MM.1S (cell line): ENCODE measurements around the gene MFNG.

Source experiments
- DNase-seq: peaks from one replicate; pipeline ENCODE4 v3.0.0-alpha.2; 2015
- H2AFZ ChIP-seq: fragments of 300-600 bp; sonication (generic); 2 replicates; pipeline ENCODE4 v1.6.0; 2016; ENCODE audit warnings: antibody characterized with exemption, low read length
- H3F3A ChIP-seq: fragments of 300-600 bp; sonication (generic); 2 replicates; pipeline ENCODE4 v1.6.1; 2016; ENCODE audit warnings: mild to moderate bottlenecking, antibody characterized with exemption, low read length, moderate library complexity, mixed read lengths; ENCODE audit not compliant: insufficient read depth
- H3K27ac ChIP-seq: fragments of 300-600 bp; sonication (generic); 2 replicates; pipeline ENCODE4 v1.5.1; 2016; ENCODE audit warnings: mild to moderate bottlenecking, low read length
- H3K27me3 ChIP-seq: fragments of 300-600 bp; sonication (generic); replicated peaks from 2 replicates; pipeline ENCODE4 v1.6.0; 2016; ENCODE audit warnings: low read length; ENCODE audit not compliant: insufficient read depth
- H3K36me3 ChIP-seq: fragments of 300-600 bp; sonication (generic); replicated peaks from 2 replicates; pipeline ENCODE4 v1.6.1; 2016; ENCODE audit warnings: mild to moderate bottlenecking, low read length, mixed read lengths; ENCODE audit not compliant: insufficient read depth
- H3K4me1 ChIP-seq: fragments of 300-600 bp; sonication (generic); 2 replicates; pipeline ENCODE4 v1.6.1; 2016; ENCODE audit warnings: low read length, mixed read lengths
- H3K4me2 ChIP-seq: fragments of 300-600 bp; sonication (generic); 2 replicates; pipeline ENCODE4 v1.6.0; 2016; ENCODE audit warnings: low read depth, low read length
- H3K4me3 ChIP-seq: fragments of 300-600 bp; sonication (generic); 2 replicates; pipeline ENCODE4 v1.5.1; 2016; ENCODE audit warnings: low read length, mixed read lengths
- H3K79me2 ChIP-seq: fragments of 300-600 bp; sonication (generic); 2 replicates; pipeline ENCODE4 v1.6.1; 2016; ENCODE audit warnings: mixed run types, low read length, mixed read lengths
- H3K9ac ChIP-seq: fragments of 300-600 bp; sonication (generic); 2 replicates; pipeline ENCODE4 v1.6.1; 2016; ENCODE audit warnings: low read length, mixed read lengths
- H3K9me2 ChIP-seq: fragments of 300-600 bp; sonication (generic); replicated peaks from 2 replicates; pipeline ENCODE4 v1.6.1; 2016; ENCODE audit warnings: mild to moderate bottlenecking, low read length, mixed read lengths; ENCODE audit not compliant: insufficient read depth
- H3K9me3 ChIP-seq: fragments of 300-600 bp; sonication (generic); replicated peaks from 2 replicates; pipeline ENCODE4 v1.6.1; 2016; ENCODE audit warnings: mild to moderate bottlenecking, low read length, mixed read lengths; ENCODE audit not compliant: insufficient read depth
- H4K20me1 ChIP-seq: fragments of 300-600 bp; sonication (generic); 2 replicates; pipeline ENCODE4 v1.6.1; 2016; ENCODE audit warnings: mild to moderate bottlenecking, low read length, moderate library complexity, mixed read lengths; ENCODE audit not compliant: insufficient read depth
- CTCF ChIP-seq: fragments of 300-600 bp; sonication (generic); IDR thresholded peaks from 2 replicates; pipeline ENCODE4 v1.5.1; 2016; ENCODE audit warnings: antibody characterized with exemption, low read length, mixed read lengths
- EZH2 ChIP-seq: fragments of 300-600 bp; sonication (generic); optimal IDR thresholded peaks from 2 replicates; pipeline ENCODE3; 2017; ENCODE audit warnings: low read depth, mild to moderate bottlenecking, antibody characterized with exemption, low read length, mixed read lengths
- EZH2phosphoT487 ChIP-seq: fragments of 300-600 bp; sonication (generic); IDR thresholded peaks from 2 replicates; pipeline ENCODE4 v1.6.1; 2018; ENCODE audit warnings: antibody characterized with exemption, low read length

Gene MFNG

GRCh38 chr22:37497062-37497599 is 10.9 kb upstream of the MFNG start:
- DNase-seq = no peak
- H3K9ac ChIP-seq = no peak overlapping the region
- no peak for TF ChIP-seq CTCF
- TF ChIP-seq EZH2 = no peak
- no peak for TF ChIP-seq EZH2phosphoT487
- H3K79me2 ChIP-seq = no peaks in the 10 kb centered on the region
- no peaks in the 10 kb centered on the region for H3K36me3 ChIP-seq
- H4K20me1 ChIP-seq = no peaks in the 10 kb centered on the region
- H3K9me3 ChIP-seq = no peaks in the 10 kb centered on the region
- H3K9me2 ChIP-seq = no peaks in the 10 kb centered on the region
- H3K4me1 ChIP-seq = peaks cover 10% of the 10 kb centered on the region
- no peak overlapping the region for H2AFZ ChIP-seq
- H3K4me2 ChIP-seq = no peak overlapping the region
- no peak overlapping the region for H3K27ac ChIP-seq
- peaks cover 72% of the 10 kb centered on the region for H3K27me3 ChIP-seq
- H3K4me3 ChIP-seq = no peak overlapping the region
- no peaks in the 10 kb centered on the region for H3F3A ChIP-seq

DNA sequence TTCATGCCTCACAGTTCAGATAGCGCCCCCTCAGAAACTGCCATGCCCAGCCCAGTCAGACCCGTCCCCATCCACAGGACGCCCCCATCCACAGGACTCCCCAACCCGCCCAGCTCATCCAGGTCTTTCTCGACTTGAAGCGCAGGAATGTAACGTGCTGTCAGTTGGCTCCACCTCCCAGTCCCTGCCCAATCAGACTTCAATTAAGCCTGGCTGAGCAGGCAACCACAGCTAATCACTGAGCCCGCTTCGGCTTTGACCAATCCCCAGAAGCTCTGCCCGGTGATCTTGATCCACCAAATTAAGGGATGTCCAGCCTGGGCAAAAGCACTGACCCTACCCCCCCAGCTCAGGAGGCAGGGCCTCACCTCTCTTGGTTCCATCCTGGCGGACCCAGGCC is 10.5 kb upstream of the MFNG start:
- Histone ChIP-seq H3K27ac (no peak overlapping the region), H3K4me1 (peaks cover 10% of the 10 kb centered on the region), H3K4me2 (no peak overlapping the region), H3K27me3 (peaks cover 72% of the 10 kb centered on the region), H2AFZ (no peak overlapping the region), H3K9me2 (no peaks in the 10 kb centered on the region), H3K4me3 (no peak overlapping the region), H3K36me3 (no peaks in the 10 kb centered on the region), H3K9me3 (no peaks in the 10 kb centered on the region), H4K20me1 (no peaks in the 10 kb centered on the region), H3F3A (no peaks in the 10 kb centered on the region), H3K9ac (no peak overlapping the region), H3K79me2 (no peaks in the 10 kb centered on the region)
- TF ChIP-seq CTCF (no peak), EZH2phosphoT487 (no peak), EZH2 (no peak)
- no peak for DNase-seq

DNA sequence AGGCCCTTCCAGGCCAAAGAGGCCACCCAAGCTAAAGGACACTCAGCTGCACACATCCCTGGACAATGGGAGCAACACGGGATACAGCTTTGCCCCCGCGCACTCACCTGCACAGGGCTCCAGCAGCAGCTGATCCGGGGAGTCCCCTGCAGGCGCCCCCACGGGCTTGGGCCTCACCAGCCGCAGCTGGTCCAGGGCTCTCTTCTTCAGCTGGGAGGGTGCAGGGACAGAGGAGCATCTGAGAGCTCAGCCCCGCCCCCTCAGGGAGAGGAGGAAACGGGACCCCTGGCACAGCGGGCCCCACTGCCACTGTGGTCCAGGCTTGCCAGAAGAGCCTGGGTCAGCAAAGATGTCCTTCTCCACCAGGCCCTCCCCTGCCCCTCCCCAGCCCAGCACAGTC is 7.8 kb upstream of the MFNG start:
- H3K79me2 ChIP-seq = no peaks in the 10 kb centered on the region
- no peak for DNase-seq
- no peak overlapping the region for H3K4me3 ChIP-seq
- TF ChIP-seq EZH2 (no peak), CTCF (no peak)
- no peak overlapping the region for H3K4me2 ChIP-seq
- H3K9ac ChIP-seq = no peak overlapping the region
- no peaks in the 10 kb centered on the region for H3K36me3 ChIP-seq
- peaks cover 8% of the 10 kb centered on the region for H3K4me1 ChIP-seq
- no peaks in the 10 kb centered on the region for H4K20me1 ChIP-seq
- no peaks in the 10 kb centered on the region for H3F3A ChIP-seq
- no peaks in the 10 kb centered on the region for H3K9me3 ChIP-seq
- H3K27me3 ChIP-seq = peaks cover 45% of the 10 kb centered on the region
- no peaks in the 10 kb centered on the region for H3K9me2 ChIP-seq
- H2AFZ ChIP-seq = no peak overlapping the region
- no peak overlapping the region for H3K27ac ChIP-seq
